GF-D8 (cell line): ENCODE data around the gene PLXND1.
A peak's percentile ranks its signal among the peaks of the same experiment; 100 is the strongest.

Experiments used
- DNase-seq: peaks from one replicate; lab custom pipeline; 2025; lab: John Stamatoyannopoulos, UW

PLXND1 gene

GRCh38 chr3:129628169-129628522 lies 21.7 kb upstream of the PLXND1 start:
- DNase-seq: no peak

GRCh38 chr3:129627350-129628168 lies 21.1 kb upstream of the PLXND1 start:
- DNase-seq: peak; percentile 80

GRCh38 chr3:129626744-129627349 lies 20.4 kb upstream of the PLXND1 start:
- peak; percentile 70 for DNase-seq

GRCh38 chr3:129625072-129625874 lies 18.8 kb upstream of the PLXND1 start:
- DNase-seq: no peak

- peak; percentile 9 for DNase-seq
These were observed 18.0 kb upstream of the PLXND1 start for GRCh38 chr3:129624347-129625071.

- DNase-seq: no peak
These were observed 17.1 kb upstream of the PLXND1 start for GRCh38 chr3:129623447-129624118.

GRCh38 chr3:129622933-129623332 lies 16.5 kb upstream of the PLXND1 start:
- DNase-seq: no peak

- no peak for DNase-seq
These were observed 15.9 kb upstream of the PLXND1 start for GRCh38 chr3:129622226-129622874.

- no peak for DNase-seq
These were observed 15.2 kb upstream of the PLXND1 start for GRCh38 chr3:129621626-129622225.

- no peak for DNase-seq
These were observed 14.5 kb upstream of the PLXND1 start for GRCh38 chr3:129620828-129621559.

- DNase-seq: no peak
These were observed 13.3 kb upstream of the PLXND1 start for GRCh38 chr3:129619726-129620162.

GRCh38 chr3:129618901-129619671 lies 12.6 kb upstream of the PLXND1 start:
- DNase-seq: no peak

GRCh38 chr3:129618186-129618820 lies 11.8 kb upstream of the PLXND1 start:
- no peak for DNase-seq

- DNase-seq: no peak
These were observed 11.1 kb upstream of the PLXND1 start for GRCh38 chr3:129617381-129618185.

GRCh38 chr3:129616713-129617112 lies 10.2 kb upstream of the PLXND1 start:
- no peak for DNase-seq

- DNase-seq: no peak
These were observed 9.8 kb upstream of the PLXND1 start for GRCh38 chr3:129616291-129616690.

- DNase-seq: no peak
These were observed 9.3 kb upstream of the PLXND1 start for GRCh38 chr3:129615751-129616281.
